ENCODE results near the gene TMEM123.
A peak's percentile ranks its signal among the peaks of the same experiment; 100 is the strongest.

The TMEM123 gene

GRCh38 chr11:102357116-102357515 lies 95.4 kb downstream of the TMEM123 start:
- DNase-seq, result no peak

GRCh38 chr11:102347462-102348370 lies 104.8 kb downstream of the TMEM123 start:
- DNase-seq, result no peak

GRCh38 chr11:102346748-102347461 lies 105.7 kb downstream of the TMEM123 start, which contains the start of gene BIRC2:
Gene BIRC2, plus strand, starts transcription at chr11:102347214. Its CDS starts 2,641 bp downstream, at chr11:102349855.
- DNase-seq, result peak; percentile 86 to 99

- no peak for DNase-seq
Observed at GRCh38 chr11:102346456-102346747, 106.2 kb downstream of the TMEM123 start.
